Keratinocyte (primary cell): ENCODE data around the gene TXNDC17. TPM values are rescaled to one million over a fixed set of nuclear protein-coding genes. Genes with fewer than 3 reads are reported as not detected.

Experiments
- DNase-seq: peaks from one replicate; pipeline ENCODE4 v3.0.0-alpha.2; 2011; ENCODE audit warnings: low read depth, missing footprints, low spot score
- FAIRE-seq: peaks from 2 replicates; lab custom pipeline; 2011; peaks lifted over from hg19 to GRCh38; lab: Jason Lieb, UNC
- H2AFZ ChIP-seq: 2 replicates; pipeline ENCODE4 v1.6.0; 2012; ENCODE audit warnings: low read length, control low read depth, inconsistent platforms; ENCODE audit not compliant: control insufficient read depth
- H3K27ac ChIP-seq: 2 replicates; pipeline ENCODE4 v1.5.1; 2011; ENCODE audit warnings: low read length; ENCODE audit not compliant: control insufficient read depth, insufficient read depth
- H3K27me3 ChIP-seq: 3 replicates; pipeline ENCODE4 v1.6.0; 2011; ENCODE audit warnings: low read length; ENCODE audit not compliant: control insufficient read depth, insufficient read depth; ENCODE audit errors: extremely low read depth
- H3K36me3 ChIP-seq, 2 experiments: 2 replicates in 1 of 2; 3 replicates in 1 of 2; pipeline ENCODE4 v1.5.1; 2011; ENCODE audit warnings: low read length in 2 of 2, mild to moderate bottlenecking in 1 of 2; ENCODE audit not compliant: control insufficient read depth in 2 of 2, insufficient read depth in 2 of 2; ENCODE audit errors: extremely low read depth in 1 of 2
- H3K4me1 ChIP-seq: 3 replicates; pipeline ENCODE4 v1.5.1; 2011; ENCODE audit warnings: low read length; ENCODE audit not compliant: control insufficient read depth, insufficient read depth; ENCODE audit errors: extremely low read depth
- H3K4me2 ChIP-seq: 3 replicates; pipeline ENCODE4 v1.6.0; 2011; ENCODE audit warnings: low read depth, low read length; ENCODE audit not compliant: control insufficient read depth, insufficient read depth; ENCODE audit errors: extremely low read depth
- H3K4me3 ChIP-seq, 3 experiments: fragments of 200-600 bp in 1 of 3; sonication (generic) in 1 of 3; 2 replicates in 2 of 3; 3 replicates in 1 of 3; pipeline ENCODE4 v1.5.1; 2011 to 2016; ENCODE audit warnings: low read length in 3 of 3, mild to moderate bottlenecking in 3 of 3, control low read depth in 2 of 3, inconsistent platforms in 1 of 3, low read depth in 1 of 3, mixed read lengths in 1 of 3, mixed run types in 1 of 3, moderate library complexity in 1 of 3; ENCODE audit not compliant: control insufficient read depth in 2 of 3, insufficient read depth in 2 of 3; ENCODE audit errors: extremely low read depth in 1 of 3
- H3K79me2 ChIP-seq: 2 replicates; pipeline ENCODE4 v1.6.0; 2012; ENCODE audit warnings: low read length; ENCODE audit not compliant: control insufficient read depth, insufficient read depth
- H3K9ac ChIP-seq: 3 replicates; pipeline ENCODE4 v1.6.0; 2011; ENCODE audit warnings: low read length; ENCODE audit not compliant: control insufficient read depth, insufficient read depth; ENCODE audit errors: extremely low read depth
- H3K9me1 ChIP-seq: 3 replicates; pipeline ENCODE4 v1.6.0; 2011; ENCODE audit warnings: low read length; ENCODE audit not compliant: control insufficient read depth, insufficient read depth; ENCODE audit errors: extremely low read depth
- H3K9me3 ChIP-seq: 2 replicates; pipeline ENCODE4 v1.5.1; 2012; ENCODE audit warnings: low read depth, low read length; ENCODE audit not compliant: control insufficient read depth
- H4K20me1 ChIP-seq: 3 replicates; pipeline ENCODE4 v1.6.0; 2011; ENCODE audit warnings: low read length; ENCODE audit not compliant: control insufficient read depth, insufficient read depth; ENCODE audit errors: extremely low read depth
- CTCF ChIP-seq, 3 experiments: IDR thresholded peaks in 1 of 3; conservative IDR thresholded peaks in 1 of 3; optimal IDR thresholded peaks in 1 of 3; 2 replicates in 2 of 3; 3 replicates in 1 of 3; pipeline versions ENCODE3 to v1.5.1; 2011; ENCODE audit warnings: low read length in 3 of 3, mild to moderate bottlenecking in 3 of 3, moderate library complexity in 2 of 3, control low read depth in 1 of 3, inconsistent platforms in 1 of 3; ENCODE audit not compliant: insufficient read depth in 2 of 3; ENCODE audit errors: extremely low read depth in 1 of 3
- EZH2 ChIP-seq: IDR thresholded peaks from one replicate; pipeline ENCODE4 v1.6.1; 2012; ENCODE audit warnings: inconsistent platforms, mild to moderate bottlenecking, low read length, moderate library complexity
- dilution Hi-C: fragments of 300-500 bp; cut with MboI; formaldehyde crosslinking; loops from one replicate; pipeline ENCODE4 v1.7.0; 2020; ENCODE audit warnings: low sequenced_read_pairs; ENCODE audit not compliant: extremely low pct_ligation_motif_present
- polyA plus RNA-seq, 5 experiments: library from polyadenylated mRNA; depleted of rRNA in 3 of 5; stranded (reverse) in 3 of 5; stranded (forward) in 1 of 5; unstranded in 1 of 5; fragments of >200 nt; gene quantifications; 1 replicate in 1 of 5; 2 replicates in 3 of 5; 3 replicates in 1 of 5; pipeline versions ENCODE4 v1.2.1 to v1.2.3, GENCODE V29; 2011 to 2012; ENCODE audit warnings: missing spikeins in 2 of 5, low read depth in 1 of 5, low replicate concordance in 1 of 5

Gene TXNDC17
- polyA plus RNA-seq, 1 donor (not counting 4 experiments of a cell fraction or from before 2014, with no cell fraction given): 1,215 TPM

- Histone ChIP-seq H3K79me2 (peaks cover 31% of the 10 kb centered on the region), H3K4me3 (no peak overlapping the region), H3K4me2 (no peak overlapping the region), H3K4me1 (peaks cover 7% of the 10 kb centered on the region), H3K9ac (no peak overlapping the region), H3K27ac (no peak overlapping the region), H3K36me3 (peaks cover 11 to 17% of the 10 kb centered on the region in 2 experiments), H2AFZ (no peak overlapping the region), H3K9me3 (no peaks in the 10 kb centered on the region), H3K9me1 (peaks cover 3% of the 10 kb centered on the region), H4K20me1 (no peaks in the 10 kb centered on the region), H3K27me3 (no peaks in the 10 kb centered on the region)
- dilution Hi-C loops: no loop called here
- FAIRE-seq: no peak
- no peak for DNase-seq
- TF ChIP-seq EZH2 (no peak), CTCF (optimal IDR thresholded peaks at IDR 0.05 in 1 of 3, IDR thresholded peaks at IDR 0.05 in 1 of 3, conservative IDR thresholded peaks at IDR 0.05 in 1 of 3; ENCODE audit: extremely low read depth in 1 of 3, insufficient read depth in 2 of 3, low read length in 3 of 3) (no peak)
Observed at GRCh38 chr17:6633263-6633662, 7.6 kb upstream of the TXNDC17 start.

GRCh38 chr17:6636105-6636504 lies 4.8 kb upstream of the TXNDC17 start:
- no peak overlapping the region for H3K4me3 ChIP-seq
- no peak for TF ChIP-seq CTCF (optimal IDR thresholded peaks at IDR 0.05 in 1 of 3, IDR thresholded peaks at IDR 0.05 in 1 of 3, conservative IDR thresholded peaks at IDR 0.05 in 1 of 3; ENCODE audit: extremely low read depth in 1 of 3, insufficient read depth in 2 of 3, low read length in 3 of 3)
- TF ChIP-seq EZH2: no peak
- DNase-seq (no peak), FAIRE-seq (no peak)
- H3K27ac ChIP-seq: no peak overlapping the region
- no peaks in the 10 kb centered on the region for H4K20me1 ChIP-seq
- H3K36me3 ChIP-seq: peaks cover 5 to 17% of the 10 kb centered on the region in 2 experiments
- no peak overlapping the region for H3K9ac ChIP-seq
- H3K4me2 ChIP-seq: no peak overlapping the region
- no peaks in the 10 kb centered on the region for H3K27me3 ChIP-seq
- H3K9me1 ChIP-seq: peaks cover 3% of the 10 kb centered on the region
- H2AFZ ChIP-seq: no peak overlapping the region
- peaks cover 47% of the 10 kb centered on the region for H3K79me2 ChIP-seq
- dilution Hi-C loops: no loop called here
- H3K9me3 ChIP-seq: no peaks in the 10 kb centered on the region
- peaks cover 14% of the 10 kb centered on the region for H3K4me1 ChIP-seq
